Measurements from ENCODE around the gene GIT2. TPM values are rescaled to one million over a fixed set of nuclear protein-coding genes. Genes with fewer than 3 reads are reported as not detected.

The GIT2 gene
- total RNA-seq, 4 donors from 2014 or later: 28.7 to 46.5 (median 36.2) TPM

DNA sequence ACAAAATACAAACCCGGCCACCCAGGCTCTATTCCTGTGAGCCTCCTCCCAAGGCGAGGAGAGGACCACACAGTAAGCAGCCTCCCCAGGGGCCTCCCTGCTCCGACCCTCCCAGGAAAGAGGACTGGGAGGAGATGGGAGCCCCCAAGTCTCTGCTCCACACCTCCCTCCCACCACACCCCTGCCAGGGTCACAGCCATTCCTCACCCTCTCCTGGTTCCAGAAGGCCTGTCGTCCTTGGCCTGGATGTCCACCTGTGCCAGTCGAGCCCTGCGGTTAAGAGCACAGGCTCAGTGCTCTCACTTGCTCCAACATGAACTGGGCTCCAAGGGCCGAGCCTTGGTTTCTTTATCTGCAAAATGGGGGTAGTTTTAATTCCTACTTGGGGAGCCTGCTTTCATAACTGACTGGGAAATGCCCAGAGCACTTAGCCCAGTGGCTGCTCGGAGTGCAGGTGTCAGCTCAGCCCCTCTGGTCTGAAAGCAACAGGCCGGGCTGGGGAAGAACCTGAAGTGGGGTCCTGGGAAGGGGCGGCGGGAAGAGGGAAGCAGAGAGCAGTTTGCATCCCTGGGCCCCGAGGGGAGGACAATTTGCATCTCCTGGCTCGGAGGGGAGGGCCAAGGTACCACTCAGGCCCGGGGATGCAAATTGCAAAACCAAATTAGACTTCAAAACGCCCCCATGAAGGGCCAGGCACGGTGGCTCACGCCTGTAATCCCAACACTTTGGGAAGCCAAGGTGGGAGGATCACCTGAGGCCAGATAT is 72.5 kb downstream of the GIT2 start:
- no peak overlapping the region for H3K27ac ChIP-seq (replicated peaks in 1 of 4)
- H3K4me1 ChIP-seq: no peaks in the 10 kb centered on the region
- H3K27me3 ChIP-seq: no peaks in the 10 kb centered on the region
- no peak for DNase-seq (ENCODE audit: extremely low spot score)
- no peak overlapping the region for H3K4me3 ChIP-seq
- H3K36me3 ChIP-seq: peaks cover 9 to 71% (median 52%) of the 10 kb centered on the region in 4 donors
- 79% methylated on average over 13 of the region's 17 CpGs for WGBS
- no peaks in the 10 kb centered on the region for H3K9me3 ChIP-seq
- TF ChIP-seq POLR2A (IDR thresholded peaks at IDR 0.05; ENCODE audit: low read depth) (no peak), POLR2AphosphoS5 (IDR thresholded peaks at IDR 0.05) (no peak), CTCF (IDR thresholded peaks at IDR 0.05) (no peak), EP300 (IDR thresholded peaks at IDR 0.05) (no peak)
- intact Hi-C loops (cut with DNase I): no loop called here

- TF ChIP-seq POLR2A (IDR thresholded peaks at IDR 0.05; ENCODE audit: low read depth) (no peak), POLR2AphosphoS5 (IDR thresholded peaks at IDR 0.05) (no peak), CTCF (IDR thresholded peaks at IDR 0.05) (no peak), EP300 (IDR thresholded peaks at IDR 0.05) (no peak)
- intact Hi-C loops (cut with DNase I): no loop called here
- Histone ChIP-seq H3K27ac (replicated peaks in 1 of 4) (no peak overlapping the region), H3K4me1 (no peaks in the 10 kb centered on the region), H3K36me3 (peaks cover 9 to 73% (median 57%) of the 10 kb centered on the region in 4 donors), H3K9me3 (no peaks in the 10 kb centered on the region), H3K4me3 (no peak overlapping the region), H3K27me3 (no peaks in the 10 kb centered on the region)
- no peak for DNase-seq (ENCODE audit: extremely low spot score)
- 100% methylated on average over 3 of the region's 5 CpGs for WGBS
These were observed 73.1 kb downstream of the GIT2 start for GRCh38 chr12:109923038-109923437.

- Histone ChIP-seq H3K9me3 (no peaks in the 10 kb centered on the region), H3K4me3 (no peak overlapping the region), H3K27ac (replicated peaks in 1 of 4) (no peak overlapping the region), H3K36me3 (peaks cover 18 to 76% (median 66%) of the 10 kb centered on the region in 4 donors), H3K4me1 (no peaks in the 10 kb centered on the region), H3K27me3 (no peaks in the 10 kb centered on the region)
- TF ChIP-seq CTCF (IDR thresholded peaks at IDR 0.05): no peak
- no peak for TF ChIP-seq POLR2A (IDR thresholded peaks at IDR 0.05; ENCODE audit: low read depth)
- no peak for TF ChIP-seq POLR2AphosphoS5 (IDR thresholded peaks at IDR 0.05)
- no peak for TF ChIP-seq EP300 (IDR thresholded peaks at IDR 0.05)
- intact Hi-C loops (cut with DNase I): no loop called here
- DNase-seq (ENCODE audit: extremely low spot score): no peak
- WGBS: 76% methylated on average over 4 of the region's 4 CpGs
These were observed 74.2 kb downstream of the GIT2 start for GRCh38 chr12:109921982-109922381.

- intact Hi-C loops (cut with DNase I): no loop called here
- TF ChIP-seq POLR2A (IDR thresholded peaks at IDR 0.05; ENCODE audit: low read depth): no peak
- TF ChIP-seq EP300 (IDR thresholded peaks at IDR 0.05): no peak
- TF ChIP-seq CTCF (IDR thresholded peaks at IDR 0.05): no peak
- no peak for TF ChIP-seq POLR2AphosphoS5 (IDR thresholded peaks at IDR 0.05)
These were observed 75.8 kb downstream of the GIT2 start for GRCh38 chr12:109920261-109920780.

More at GRCh38 chr12:109920261-109920780, 75.8 kb downstream of the GIT2 start:
- H3K36me3 ChIP-seq: peaks cover 34 to 80% (median 73%) of the 10 kb centered on the region in 4 donors
- 92% methylated on average over 11 of the region's 11 CpGs for WGBS
- no peaks in the 10 kb centered on the region for H3K9me3 ChIP-seq
- no peak overlapping the region for H3K4me3 ChIP-seq
- no peak overlapping the region for H3K27ac ChIP-seq (replicated peaks in 1 of 4)
- DNase-seq (ENCODE audit: extremely low spot score): no peak
- H3K27me3 ChIP-seq: no peaks in the 10 kb centered on the region
- no peaks in the 10 kb centered on the region for H3K4me1 ChIP-seq

Data from esophagus muscularis mucosa (tissue), 4 donors.